ENCODE data around the gene HS1BP3.

DNA sequence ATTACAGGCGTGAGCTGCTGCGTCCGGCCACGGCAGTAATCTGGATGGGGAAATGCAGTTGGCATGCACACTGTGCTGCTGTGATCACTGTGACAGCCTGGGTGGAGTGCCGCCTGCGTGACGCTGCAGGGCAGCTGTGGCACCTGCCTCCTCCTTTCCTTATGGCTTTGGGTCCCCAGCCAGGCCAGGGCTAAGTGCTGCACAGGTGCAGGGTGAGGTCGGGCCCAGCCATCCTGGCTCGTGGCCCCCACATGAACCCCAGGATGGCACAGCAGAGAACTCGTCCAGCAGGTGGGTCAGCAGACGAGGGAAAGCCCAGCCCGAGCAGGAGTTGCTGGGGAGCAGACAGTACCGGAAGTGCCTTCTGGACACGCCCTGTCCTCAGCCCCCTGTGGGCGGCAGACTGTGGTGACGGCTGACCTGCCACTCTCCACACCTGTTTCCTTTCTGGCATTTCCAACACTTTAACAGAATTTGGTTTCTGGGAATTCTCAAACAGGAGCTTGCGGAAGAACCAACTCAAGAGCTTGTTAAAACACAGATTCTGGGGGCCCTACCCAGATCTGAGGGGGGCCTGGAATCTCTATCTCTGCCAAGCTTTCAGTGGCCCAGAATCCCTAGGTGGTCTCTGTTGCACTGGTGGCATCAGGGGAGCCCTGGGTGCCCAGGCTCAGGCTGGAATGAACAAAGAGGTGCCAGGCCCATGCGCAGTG is 16.9 kb downstream of the HS1BP3 start:
- TF ChIP-seq POLR2AphosphoS5 (IDR thresholded peaks at IDR 0.05; ENCODE audit: insufficient read depth, low read depth, low read length), result no peak
- TF ChIP-seq POLR2A (IDR thresholded peaks at IDR 0.05; ENCODE audit: low read depth, low read length), result no peak
- TF ChIP-seq, protein P1, sequence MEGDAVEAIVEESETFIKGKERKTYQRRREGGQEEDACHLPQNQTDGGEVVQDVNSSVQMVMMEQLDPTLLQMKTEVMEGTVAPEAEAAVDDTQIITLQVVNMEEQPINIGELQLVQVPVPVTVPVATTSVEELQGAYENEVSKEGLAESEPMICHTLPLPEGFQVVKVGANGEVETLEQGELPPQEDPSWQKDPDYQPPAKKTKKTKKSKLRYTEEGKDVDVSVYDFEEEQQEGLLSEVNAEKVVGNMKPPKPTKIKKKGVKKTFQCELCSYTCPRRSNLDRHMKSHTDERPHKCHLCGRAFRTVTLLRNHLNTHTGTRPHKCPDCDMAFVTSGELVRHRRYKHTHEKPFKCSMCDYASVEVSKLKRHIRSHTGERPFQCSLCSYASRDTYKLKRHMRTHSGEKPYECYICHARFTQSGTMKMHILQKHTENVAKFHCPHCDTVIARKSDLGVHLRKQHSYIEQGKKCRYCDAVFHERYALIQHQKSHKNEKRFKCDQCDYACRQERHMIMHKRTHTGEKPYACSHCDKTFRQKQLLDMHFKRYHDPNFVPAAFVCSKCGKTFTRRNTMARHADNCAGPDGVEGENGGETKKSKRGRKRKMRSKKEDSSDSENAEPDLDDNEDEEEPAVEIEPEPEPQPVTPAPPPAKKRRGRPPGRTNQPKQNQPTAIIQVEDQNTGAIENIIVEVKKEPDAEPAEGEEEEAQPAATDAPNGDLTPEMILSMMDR (IDR thresholded peaks at IDR 0.05; ENCODE audit: extremely low read depth in 1 of 2, insufficient read depth in 1 of 2, low read depth in 1 of 2, low read length in 2 of 2), result no peak
- TF ChIP-seq EZH2 (IDR thresholded peaks at IDR 0.05; ENCODE audit: borderline replicate concordance, low read depth, low read length, severe bottlenecking), result no peak
